ENCODE data around the gene MYH9.

The MYH9 gene

GRCh38 chr22:36315325-36315724 is 72.4 kb downstream of the MYH9 start:
- no peaks in the 10 kb centered on the region for H3K79me2 ChIP-seq
- H3K9me3 ChIP-seq (ENCODE audit: control insufficient read depth, low read length), result no peaks in the 10 kb centered on the region
- no peak overlapping the region for H3K4me2 ChIP-seq (ENCODE audit: low read length)
- no peak overlapping the region for H3K4me3 ChIP-seq (ENCODE audit: low read depth, low read length)
- no peaks in the 10 kb centered on the region for H3K4me1 ChIP-seq
- H2AFZ ChIP-seq, result no peak overlapping the region
- H3K27me3 ChIP-seq (ENCODE audit: control insufficient read depth, insufficient read depth, low read length), result no peaks in the 10 kb centered on the region
- H3K27ac ChIP-seq, result no peak overlapping the region
- no peaks in the 10 kb centered on the region for H3K36me3 ChIP-seq (ENCODE audit: control insufficient read depth, insufficient read depth, low read length)
- no peak for TF ChIP-seq CTCF (IDR thresholded peaks at IDR 0.05)
- H3K9ac ChIP-seq, result no peak overlapping the region

- Histone ChIP-seq H2AFZ (no peak overlapping the region), H3K4me2 (ENCODE audit: low read length) (no peak overlapping the region), H3K9ac (no peak overlapping the region), H3K27ac (no peak overlapping the region), H3K36me3 (ENCODE audit: control insufficient read depth, insufficient read depth, low read length) (no peaks in the 10 kb centered on the region), H3K27me3 (ENCODE audit: control insufficient read depth, insufficient read depth, low read length) (no peaks in the 10 kb centered on the region), H3K4me1 (no peaks in the 10 kb centered on the region), H3K79me2 (no peaks in the 10 kb centered on the region), H3K9me3 (ENCODE audit: control insufficient read depth, low read length) (no peaks in the 10 kb centered on the region), H3K4me3 (ENCODE audit: low read depth, low read length) (no peak overlapping the region)
- TF ChIP-seq CTCF (IDR thresholded peaks at IDR 0.05), result no peak
Measured at GRCh38 chr22:36311386-36312085, 76.2 kb downstream of the MYH9 start.

- Histone ChIP-seq H2AFZ (no peak overlapping the region), H3K27me3 (ENCODE audit: control insufficient read depth, insufficient read depth, low read length) (no peaks in the 10 kb centered on the region), H3K9me3 (ENCODE audit: control insufficient read depth, low read length) (no peaks in the 10 kb centered on the region), H3K36me3 (ENCODE audit: control insufficient read depth, insufficient read depth, low read length) (no peaks in the 10 kb centered on the region), H3K9ac (no peak overlapping the region), H3K4me1 (no peaks in the 10 kb centered on the region), H3K4me2 (ENCODE audit: low read length) (no peak overlapping the region), H3K4me3 (ENCODE audit: low read depth, low read length) (no peak overlapping the region), H3K27ac (no peak overlapping the region), H3K79me2 (no peaks in the 10 kb centered on the region)
- no peak for TF ChIP-seq CTCF (IDR thresholded peaks at IDR 0.05)
Measured at GRCh38 chr22:36308880-36309279, 78.9 kb downstream of the MYH9 start.

- Histone ChIP-seq H3K36me3 (ENCODE audit: control insufficient read depth, insufficient read depth, low read length) (no peaks in the 10 kb centered on the region), H3K9me3 (ENCODE audit: control insufficient read depth, low read length) (no peaks in the 10 kb centered on the region), H3K4me2 (ENCODE audit: low read length) (no peak overlapping the region), H3K27me3 (ENCODE audit: control insufficient read depth, insufficient read depth, low read length) (no peaks in the 10 kb centered on the region), H3K4me1 (no peaks in the 10 kb centered on the region), H3K27ac (no peak overlapping the region), H3K9ac (no peak overlapping the region), H3K79me2 (no peaks in the 10 kb centered on the region), H2AFZ (no peak overlapping the region), H3K4me3 (ENCODE audit: low read depth, low read length) (no peak overlapping the region)
- no peak for TF ChIP-seq CTCF (IDR thresholded peaks at IDR 0.05)
Measured at GRCh38 chr22:36306227-36306626, 81.5 kb downstream of the MYH9 start.

GRCh38 chr22:36305813-36306212 is 82.0 kb downstream of the MYH9 start:
- Histone ChIP-seq H3K4me3 (ENCODE audit: low read depth, low read length) (no peak overlapping the region), H3K4me2 (ENCODE audit: low read length) (no peak overlapping the region), H3K4me1 (no peaks in the 10 kb centered on the region), H3K36me3 (ENCODE audit: control insufficient read depth, insufficient read depth, low read length) (no peaks in the 10 kb centered on the region), H3K27me3 (ENCODE audit: control insufficient read depth, insufficient read depth, low read length) (no peaks in the 10 kb centered on the region), H3K79me2 (peaks cover 3% of the 10 kb centered on the region), H2AFZ (no peak overlapping the region), H3K27ac (no peak overlapping the region), H3K9me3 (ENCODE audit: control insufficient read depth, low read length) (no peaks in the 10 kb centered on the region), H3K9ac (no peak overlapping the region)
- no peak for TF ChIP-seq CTCF (IDR thresholded peaks at IDR 0.05)

All from parathyroid adenoma (tissue), 2 donors.